WTC11 (cell line): ENCODE measurements around the gene SMCO2. TPM values are rescaled to one million over a fixed set of nuclear protein-coding genes. Genes with fewer than 3 reads are reported as not detected.

Experiments
- ATAC-seq: fragments of 200-7000 bp; cut with Tn5 transposase; 2 replicates; pipeline ENCODE4 v1.10.0; 2021; ENCODE audit warnings: mild to moderate bottlenecking, moderate library complexity
- CTCF ChIA-PET: fragments of 300-600 bp; sonication (Branson Sonifier 250); formaldehyde crosslinking; loops from one replicate; lab custom pipeline; 2021; ENCODE audit warnings: antibody characterized with exemption; lab: Charles Lee
- POLR2A ChIA-PET: fragments of 350-600 bp; sonication (Branson Sonifier 250); formaldehyde crosslinking; loops from one replicate; lab custom pipeline; 2021; ENCODE audit warnings: antibody characterized with exemption; lab: Charles Lee
- DNase-seq: peaks from one replicate; pipeline ENCODE4 v3.0.0; 2021; ENCODE audit warnings: low spot score
- H3K27ac Mint-ChIP-seq: 2 replicates; pipeline ENCODE4 v1.8.0; 2021; ENCODE audit warnings: mixed read lengths
- H3K27me3 Mint-ChIP-seq: 2 replicates; pipeline ENCODE4 v1.8.0; 2021; ENCODE audit warnings: low read depth, mild to moderate bottlenecking, moderate library complexity, mixed read lengths
- H3K36me3 Mint-ChIP-seq: 2 replicates; pipeline ENCODE4 v1.8.0; 2021; ENCODE audit warnings: mixed read lengths
- H3K4me1 Mint-ChIP-seq: 2 replicates; pipeline ENCODE4 v1.8.0; 2022; ENCODE audit warnings: mixed read lengths
- H3K4me3 Mint-ChIP-seq: 2 replicates; pipeline ENCODE4 v1.8.0; 2021; ENCODE audit warnings: mild to moderate bottlenecking, moderate library complexity, mixed read lengths
- H3K9me3 Mint-ChIP-seq: 2 replicates; pipeline ENCODE4 v1.8.0; 2021; ENCODE audit warnings: mixed read lengths
- ATF1 ChIP-seq: sonication (generic); formaldehyde crosslinking; IDR thresholded peaks from 2 replicates; pipeline ENCODE4 v1.8.1; 2023; ENCODE audit warnings: mild to moderate bottlenecking, moderate library complexity, missing genetic modification reagents
- CTCF ChIP-seq: fragments of 200-600 bp; IDR thresholded peaks from 2 replicates; pipeline ENCODE4 v1.8.0; 2022; ENCODE audit warnings: antibody characterized with exemption
- ESRRA ChIP-seq: sonication (generic); formaldehyde crosslinking; IDR thresholded peaks from 2 replicates; pipeline ENCODE4 v1.8.1; 2022; ENCODE audit warnings: mild to moderate bottlenecking, missing genetic modification reagents, borderline replicate concordance
- ETV6 ChIP-seq: sonication (generic); formaldehyde crosslinking; IDR thresholded peaks from 2 replicates; pipeline ENCODE4 v1.8.1; 2022; ENCODE audit warnings: mild to moderate bottlenecking, missing genetic modification reagents
- FOXJ3 ChIP-seq: sonication (generic); formaldehyde crosslinking; IDR thresholded peaks from 2 replicates; pipeline ENCODE4 v1.9.0; 2021; ENCODE audit warnings: missing genetic modification reagents, mild to moderate bottlenecking, borderline replicate concordance
- GABPB1 ChIP-seq: sonication (generic); formaldehyde crosslinking; IDR thresholded peaks from 2 replicates; pipeline ENCODE4 v1.8.1; 2023; ENCODE audit warnings: mild to moderate bottlenecking, missing genetic modification reagents
- MLX ChIP-seq: sonication (generic); formaldehyde crosslinking; IDR thresholded peaks from 2 replicates; pipeline ENCODE4 v1.8.1; 2023; ENCODE audit warnings: mild to moderate bottlenecking, missing genetic modification reagents, moderate library complexity
- MXD4 ChIP-seq: fragments of 250-450 bp; sonication (Bioruptor Pico); IDR thresholded peaks from 2 replicates; pipeline ENCODE4 v1.8.0; 2021; ENCODE audit warnings: mild to moderate bottlenecking, moderate library complexity, borderline replicate concordance
- NFE2L1 ChIP-seq: sonication (generic); formaldehyde crosslinking; IDR thresholded peaks from 2 replicates; pipeline ENCODE4 v1.8.1; 2023; ENCODE audit warnings: missing genetic modification reagents
- NFYB ChIP-seq: sonication (generic); formaldehyde crosslinking; conservative IDR thresholded peaks from 2 replicates; pipeline ENCODE4 v1.8.0; 2022; ENCODE audit warnings: low read depth, missing genetic modification reagents
- NR2C2 ChIP-seq: sonication (generic); formaldehyde crosslinking; IDR thresholded peaks from 2 replicates; pipeline ENCODE4 v1.8.0; 2022; ENCODE audit warnings: mild to moderate bottlenecking, missing genetic modification reagents
- TCF7 ChIP-seq: sonication (generic); formaldehyde crosslinking; IDR thresholded peaks from 2 replicates; pipeline ENCODE4 v1.8.0; 2022; ENCODE audit warnings: mild to moderate bottlenecking, low read depth, missing genetic modification reagents, moderate library complexity
- ZNF317 ChIP-seq: sonication (generic); formaldehyde crosslinking; IDR thresholded peaks from 2 replicates; pipeline ENCODE4 v1.8.1; 2023; ENCODE audit warnings: low read depth, mild to moderate bottlenecking, moderate library complexity, missing genetic modification reagents, borderline replicate concordance
- total RNA-seq: library from RNA; stranded (reverse); gene quantifications from 3 replicates; pipeline ENCODE4 v1.2.3, GENCODE V29; 2021
- TF ChIP-seq, protein P1 (sequence below): sonication (generic); formaldehyde crosslinking; IDR thresholded peaks from 2 replicates; pipeline ENCODE4 v1.8.1; 2022; ENCODE audit warnings: low read depth, missing genetic modification reagents, borderline replicate concordance
- TF ChIP-seq, protein P2 (sequence below): sonication (generic); formaldehyde crosslinking; conservative IDR thresholded peaks from 2 replicates; pipeline ENCODE4 v1.8.1; 2022; ENCODE audit warnings: mild to moderate bottlenecking, missing genetic modification reagents
- TF ChIP-seq, protein P3 (sequence below): sonication (generic); formaldehyde crosslinking; IDR thresholded peaks from 2 replicates; pipeline ENCODE4 v1.8.0; 2022; ENCODE audit warnings: missing genetic modification reagents
- TF ChIP-seq, protein P4 (sequence below): fragments of 250-450 bp; sonication (Bioruptor Pico); IDR thresholded peaks from 2 replicates; pipeline ENCODE4 v1.9.0; 2021; ENCODE audit warnings: mild to moderate bottlenecking
- TF ChIP-seq, protein P5 (sequence below): sonication (generic); formaldehyde crosslinking; IDR thresholded peaks from 2 replicates; pipeline ENCODE4 v1.8.0; 2023; ENCODE audit warnings: mild to moderate bottlenecking, missing genetic modification reagents

The SMCO2 gene
- total RNA-seq, 1 experiment from 2014 or later, result 0.52 TPM

- no peaks in the 10 kb centered on the region; the same call in 1 of the 2 replicates for H3K9me3 Mint-ChIP-seq
- no peaks in the 10 kb centered on the region for H3K36me3 Mint-ChIP-seq
- ATAC-seq, result no peak
- TF ChIP-seq ETV6 (CRISPR knock-in tag) (no peak), NR2C2 (CRISPR knock-in tag) (no peak)
- TF ChIP-seq, protein P1, sequence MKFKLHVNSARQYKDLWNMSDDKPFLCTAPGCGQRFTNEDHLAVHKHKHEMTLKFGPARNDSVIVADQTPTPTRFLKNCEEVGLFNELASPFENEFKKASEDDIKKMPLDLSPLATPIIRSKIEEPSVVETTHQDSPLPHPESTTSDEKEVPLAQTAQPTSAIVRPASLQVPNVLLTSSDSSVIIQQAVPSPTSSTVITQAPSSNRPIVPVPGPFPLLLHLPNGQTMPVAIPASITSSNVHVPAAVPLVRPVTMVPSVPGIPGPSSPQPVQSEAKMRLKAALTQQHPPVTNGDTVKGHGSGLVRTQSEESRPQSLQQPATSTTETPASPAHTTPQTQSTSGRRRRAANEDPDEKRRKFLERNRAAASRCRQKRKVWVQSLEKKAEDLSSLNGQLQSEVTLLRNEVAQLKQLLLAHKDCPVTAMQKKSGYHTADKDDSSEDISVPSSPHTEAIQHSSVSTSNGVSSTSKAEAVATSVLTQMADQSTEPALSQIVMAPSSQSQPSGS (CRISPR knock-in tag), result no peak
- TF ChIP-seq, all 79 proteins: peak for 0
- Mint-ChIP-seq H3K4me1 (0 out of 2 replicates have a peak, but pooled peaks cover 3% of the 10 kb centered on the region), H3K27me3 (no peaks in the 10 kb centered on the region; the same call in 1 of the 2 replicates), H3K4me3 (no peak overlapping the region), H3K27ac (no peak overlapping the region)
- DNase-seq, result no peak
- POLR2A ChIA-PET, result no interaction called here
- CTCF ChIA-PET, result interaction anchor here (0.6 kb wide), 1 partner anchor 14 kb away, joined by 3 read pairs; no protein-coding TSS in a partner anchor
These were observed 62.3 kb downstream of the SMCO2 start for GRCh38 chr12:27508736-27509431.

DNA sequence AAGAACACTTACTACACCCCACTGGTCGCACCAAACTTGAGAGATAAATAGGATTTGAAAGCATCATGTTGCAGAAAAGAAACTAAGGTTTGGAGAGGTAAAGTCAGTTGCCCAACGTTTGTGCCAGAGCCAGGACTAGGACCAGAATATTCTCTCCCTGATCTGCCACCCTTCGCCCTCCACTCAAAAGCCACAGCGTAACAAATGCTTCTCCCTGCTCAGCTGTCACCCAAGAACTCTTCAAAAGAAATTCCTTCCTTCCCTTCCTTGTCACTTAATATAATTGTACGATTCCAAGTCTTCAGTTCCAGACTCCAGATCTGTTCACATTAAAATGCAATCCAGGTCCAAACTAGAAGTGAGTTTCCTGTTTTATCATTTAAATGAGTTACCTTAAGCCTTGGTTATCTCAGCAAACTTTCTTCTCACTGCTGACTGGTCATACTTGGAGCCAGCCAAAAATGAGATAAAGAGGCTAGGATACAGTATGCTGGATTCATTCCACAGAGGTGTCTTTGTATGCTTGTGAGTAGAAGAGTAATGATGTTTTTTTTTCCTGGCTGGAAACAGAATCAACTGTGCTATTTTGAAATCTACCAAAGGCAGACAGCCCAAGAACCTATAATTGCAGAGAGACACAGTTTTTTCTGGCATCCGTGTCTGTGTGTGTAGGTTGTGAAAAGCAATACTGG lies 64.6 kb downstream of the SMCO2 start:
- ATAC-seq (no peak), DNase-seq (no peak)
- peaks cover 5% of the 10 kb centered on the region for H3K4me1 Mint-ChIP-seq
- no peaks in the 10 kb centered on the region; the same call in 1 of the 2 replicates for H3K27me3 Mint-ChIP-seq
- H3K36me3 Mint-ChIP-seq, result no peaks in the 10 kb centered on the region
- H3K4me3 Mint-ChIP-seq, result no peak overlapping the region
- TF ChIP-seq, protein P2, sequence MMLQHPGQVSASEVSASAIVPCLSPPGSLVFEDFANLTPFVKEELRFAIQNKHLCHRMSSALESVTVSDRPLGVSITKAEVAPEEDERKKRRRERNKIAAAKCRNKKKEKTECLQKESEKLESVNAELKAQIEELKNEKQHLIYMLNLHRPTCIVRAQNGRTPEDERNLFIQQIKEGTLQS (CRISPR knock-in tag), result no peak
- TF ChIP-seq FOXJ3, result no peak
- no peaks in the 10 kb centered on the region; the same call in 1 of the 2 replicates for H3K9me3 Mint-ChIP-seq
- H3K27ac Mint-ChIP-seq, result no peak overlapping the region
- ChIA-PET POLR2A (interaction anchor here (0.5 kb wide), 1 partner anchor 55 kb away, joined by 3 read pairs; no protein-coding TSS in a partner anchor), CTCF (no interaction called here)

DNA sequence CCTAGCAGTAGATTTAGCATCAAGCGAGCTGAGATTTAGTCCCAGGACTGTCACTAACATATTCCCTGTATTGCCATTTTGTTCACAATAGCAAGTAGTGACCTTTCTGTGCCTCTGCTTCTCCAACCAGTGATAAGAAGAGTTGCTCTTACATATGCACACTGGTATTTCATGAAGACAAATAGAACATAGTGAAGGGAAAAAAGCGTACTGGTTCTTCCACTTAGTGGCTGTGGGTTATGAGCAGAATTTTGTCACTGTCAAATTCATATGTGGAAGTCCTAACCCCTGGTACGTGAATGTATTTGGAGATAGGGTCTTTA lies 65.1 kb downstream of the SMCO2 start:
- ChIA-PET CTCF (no interaction called here), POLR2A (interaction anchor here (0.5 kb wide), 1 partner anchor 54 kb away, joined by 3 read pairs; no protein-coding TSS in a partner anchor)
- Mint-ChIP-seq H3K4me1 (peaks cover 5% of the 10 kb centered on the region), H3K4me3 (no peak overlapping the region), H3K36me3 (no peaks in the 10 kb centered on the region), H3K27ac (no peak overlapping the region), H3K27me3 (peaks cover 2% of the 10 kb centered on the region; the same call in 1 of the 2 replicates), H3K9me3 (no peaks in the 10 kb centered on the region; the same call in 1 of the 2 replicates)
- ATAC-seq (no peak), DNase-seq (no peak)
- TF ChIP-seq ZNF317 (CRISPR knock-in tag) (no peak), ATF1 (no peak), ESRRA (CRISPR knock-in tag) (no peak), MLX (CRISPR knock-in tag) (no peak), CTCF (no peak), GABPB1 (CRISPR knock-in tag) (no peak), MXD4 (CRISPR knock-in tag) (no peak), TCF7 (CRISPR knock-in tag) (no peak), NFE2L1 (CRISPR knock-in tag) (no peak), NFYB (CRISPR knock-in tag) (no peak)
- TF ChIP-seq, protein P3, sequence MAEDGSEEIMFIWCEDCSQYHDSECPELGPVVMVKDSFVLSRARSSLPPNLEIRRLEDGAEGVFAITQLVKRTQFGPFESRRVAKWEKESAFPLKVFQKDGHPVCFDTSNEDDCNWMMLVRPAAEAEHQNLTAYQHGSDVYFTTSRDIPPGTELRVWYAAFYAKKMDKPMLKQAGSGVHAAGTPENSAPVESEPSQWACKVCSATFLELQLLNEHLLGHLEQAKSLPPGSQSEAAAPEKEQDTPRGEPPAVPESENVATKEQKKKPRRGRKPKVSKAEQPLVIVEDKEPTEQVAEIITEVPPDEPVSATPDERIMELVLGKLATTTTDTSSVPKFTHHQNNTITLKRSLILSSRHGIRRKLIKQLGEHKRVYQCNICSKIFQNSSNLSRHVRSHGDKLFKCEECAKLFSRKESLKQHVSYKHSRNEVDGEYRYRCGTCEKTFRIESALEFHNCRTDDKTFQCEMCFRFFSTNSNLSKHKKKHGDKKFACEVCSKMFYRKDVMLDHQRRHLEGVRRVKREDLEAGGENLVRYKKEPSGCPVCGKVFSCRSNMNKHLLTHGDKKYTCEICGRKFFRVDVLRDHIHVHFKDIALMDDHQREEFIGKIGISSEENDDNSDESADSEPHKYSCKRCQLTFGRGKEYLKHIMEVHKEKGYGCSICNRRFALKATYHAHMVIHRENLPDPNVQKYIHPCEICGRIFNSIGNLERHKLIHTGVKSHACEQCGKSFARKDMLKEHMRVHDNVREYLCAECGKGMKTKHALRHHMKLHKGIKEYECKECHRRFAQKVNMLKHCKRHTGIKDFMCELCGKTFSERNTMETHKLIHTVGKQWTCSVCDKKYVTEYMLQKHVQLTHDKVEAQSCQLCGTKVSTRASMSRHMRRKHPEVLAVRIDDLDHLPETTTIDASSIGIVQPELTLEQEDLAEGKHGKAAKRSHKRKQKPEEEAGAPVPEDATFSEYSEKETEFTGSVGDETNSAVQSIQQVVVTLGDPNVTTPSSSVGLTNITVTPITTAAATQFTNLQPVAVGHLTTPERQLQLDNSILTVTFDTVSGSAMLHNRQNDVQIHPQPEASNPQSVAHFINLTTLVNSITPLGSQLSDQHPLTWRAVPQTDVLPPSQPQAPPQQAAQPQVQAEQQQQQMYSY, result no peak
- TF ChIP-seq, protein P4, sequence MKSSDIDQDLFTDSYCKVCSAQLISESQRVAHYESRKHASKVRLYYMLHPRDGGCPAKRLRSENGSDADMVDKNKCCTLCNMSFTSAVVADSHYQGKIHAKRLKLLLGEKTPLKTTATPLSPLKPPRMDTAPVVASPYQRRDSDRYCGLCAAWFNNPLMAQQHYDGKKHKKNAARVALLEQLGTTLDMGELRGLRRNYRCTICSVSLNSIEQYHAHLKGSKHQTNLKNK (CRISPR knock-in tag), result no peak
- TF ChIP-seq, protein P5, sequence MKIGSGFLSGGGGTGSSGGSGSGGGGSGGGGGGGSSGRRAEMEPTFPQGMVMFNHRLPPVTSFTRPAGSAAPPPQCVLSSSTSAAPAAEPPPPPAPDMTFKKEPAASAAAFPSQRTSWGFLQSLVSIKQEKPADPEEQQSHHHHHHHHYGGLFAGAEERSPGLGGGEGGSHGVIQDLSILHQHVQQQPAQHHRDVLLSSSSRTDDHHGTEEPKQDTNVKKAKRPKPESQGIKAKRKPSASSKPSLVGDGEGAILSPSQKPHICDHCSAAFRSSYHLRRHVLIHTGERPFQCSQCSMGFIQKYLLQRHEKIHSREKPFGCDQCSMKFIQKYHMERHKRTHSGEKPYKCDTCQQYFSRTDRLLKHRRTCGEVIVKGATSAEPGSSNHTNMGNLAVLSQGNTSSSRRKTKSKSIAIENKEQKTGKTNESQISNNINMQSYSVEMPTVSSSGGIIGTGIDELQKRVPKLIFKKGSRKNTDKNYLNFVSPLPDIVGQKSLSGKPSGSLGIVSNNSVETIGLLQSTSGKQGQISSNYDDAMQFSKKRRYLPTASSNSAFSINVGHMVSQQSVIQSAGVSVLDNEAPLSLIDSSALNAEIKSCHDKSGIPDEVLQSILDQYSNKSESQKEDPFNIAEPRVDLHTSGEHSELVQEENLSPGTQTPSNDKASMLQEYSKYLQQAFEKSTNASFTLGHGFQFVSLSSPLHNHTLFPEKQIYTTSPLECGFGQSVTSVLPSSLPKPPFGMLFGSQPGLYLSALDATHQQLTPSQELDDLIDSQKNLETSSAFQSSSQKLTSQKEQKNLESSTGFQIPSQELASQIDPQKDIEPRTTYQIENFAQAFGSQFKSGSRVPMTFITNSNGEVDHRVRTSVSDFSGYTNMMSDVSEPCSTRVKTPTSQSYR (CRISPR knock-in tag), result no peak
